Measurements from ENCODE around the gene ABL1. TPM values are rescaled to one million over a fixed set of nuclear protein-coding genes. Genes with fewer than 3 reads are reported as not detected.

Gene ABL1
- total RNA-seq, 1 experiment from 2014 or later, result 83.6 TPM

DNA sequence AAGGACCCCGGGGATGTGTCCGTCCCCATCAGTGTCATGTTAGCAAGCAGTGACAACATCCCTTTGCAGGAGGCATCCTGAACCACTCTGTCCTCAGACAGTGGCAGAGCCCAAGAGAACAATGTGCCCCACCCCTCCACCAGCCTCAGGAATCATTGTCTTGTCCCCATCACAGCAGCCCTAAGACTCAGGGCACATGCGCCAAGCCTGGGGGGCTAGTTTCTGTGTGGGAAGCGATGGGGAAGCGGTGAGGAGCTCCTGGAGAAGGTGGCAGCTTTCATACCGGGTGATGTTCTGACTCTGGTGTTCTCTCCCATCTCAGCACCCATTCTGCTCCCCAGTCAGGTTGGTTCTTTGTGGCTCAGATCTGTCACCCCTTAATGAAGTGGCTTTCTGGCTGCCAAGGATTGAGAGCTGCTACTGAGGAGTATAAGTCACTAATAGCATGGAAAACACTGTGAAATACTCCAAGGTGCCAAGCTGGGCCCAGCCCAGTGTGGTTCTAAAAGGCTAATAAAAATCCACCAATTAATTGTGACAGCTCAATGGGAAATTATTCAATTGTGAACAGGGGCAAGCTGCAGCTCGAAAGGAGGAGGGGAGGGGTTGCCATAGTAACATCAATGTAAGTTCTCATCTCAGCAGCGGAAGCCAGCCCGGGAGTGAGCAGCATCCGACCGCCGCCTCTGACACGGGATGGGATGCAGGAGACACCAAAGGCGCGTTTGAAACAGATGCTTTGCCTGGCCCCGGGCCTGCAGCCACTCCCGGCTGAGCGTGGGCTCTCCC is 56.8 kb downstream of the ABL1 start:
- no peak for DNase-seq
- Mint-ChIP-seq H3K9me3 (no peaks in the 10 kb centered on the region; a peak in 1 of 5 replicates), H3K4me3 (no peak overlapping the region), H3K36me3 (ENCODE audit: insufficient read depth in 1 of 3, low read depth in 3 of 3) (peaks cover 7 to 42% (median 18%) of the 10 kb centered on the region in 3 experiments), H3K27ac (peak overlapping the region in 1 of 3 experiments; percentile 49; a peak in 1 of 7 replicates), H3K4me1 (peaks cover 2 to 9% of the 10 kb centered on the region in 2 experiments; a peak in 1 of 4 replicates), H3K27me3 (ENCODE audit: low read depth) (no peaks in the 10 kb centered on the region; the same call in 1 of the 2 replicates)
- Histone ChIP-seq H3K4ac (ENCODE audit: low read depth, low read length) (no peak overlapping the region), H3K18ac (ENCODE audit: insufficient read length, low read depth, low read length) (no peak overlapping the region), H3T11ph (ENCODE audit: low read length) (no peak overlapping the region), H3K23me2 (ENCODE audit: insufficient read length, low read depth, low read length, poor library complexity, severe bottlenecking) (no peaks in the 10 kb centered on the region), H3K23ac (ENCODE audit: insufficient read length, low read depth, low read length) (no peak overlapping the region), H2AK5ac (ENCODE audit: insufficient read length, low read length) (no peak overlapping the region), H3K14ac (ENCODE audit: insufficient read depth, low read length) (no peak overlapping the region), H3K4me2 (ENCODE audit: insufficient read depth, insufficient read length, low read length) (no peak overlapping the region), H3K79me2 (ENCODE audit: insufficient read depth, low read length) (no peaks in the 10 kb centered on the region), H2BK15ac (ENCODE audit: low read depth, low read length) (no peak overlapping the region), H4K8ac (replicated peaks; ENCODE audit: insufficient read length, low read depth, low read length) (no peak overlapping the region), H3K79me1 (ENCODE audit: insufficient read depth, low read depth, low read length, poor library complexity, severe bottlenecking) (no peaks in the 10 kb centered on the region), H3K4me1 (ENCODE audit: insufficient read depth, low read length) (no peaks in the 10 kb centered on the region), H2AFZ (ENCODE audit: low read length) (no peak overlapping the region), H4K20me1 (ENCODE audit: control insufficient read depth, insufficient read depth, insufficient read length) (no peaks in the 10 kb centered on the region), H3K9me3 (ENCODE audit: control insufficient read depth, low read depth, low read length) (no peaks in the 10 kb centered on the region), H2BK12ac (ENCODE audit: insufficient read length, low read depth, low read length) (no peak overlapping the region), H2BK120ac (ENCODE audit: low read depth, low read length, poor library complexity, severe bottlenecking) (no peak overlapping the region), H2BK20ac (ENCODE audit: low read depth, low read length, poor library complexity, severe bottlenecking) (no peak overlapping the region), H3K56ac (ENCODE audit: insufficient read length, low read depth, low read length) (no peak overlapping the region), H3K27ac (ENCODE audit: insufficient read length, low read depth, low read length) (no peak overlapping the region), H4K91ac (ENCODE audit: insufficient read length, low read depth, low read length) (no peak overlapping the region), H3K9ac (ENCODE audit: extremely low read depth, insufficient read length, low read length) (no peak overlapping the region), H3K27me3 (ENCODE audit: insufficient read depth, low read length) (no peaks in the 10 kb centered on the region), H4K5ac (ENCODE audit: insufficient read length, low read depth, low read length) (no peak overlapping the region), H2BK5ac (ENCODE audit: insufficient read length, low read length) (no peak overlapping the region)
- TF ChIP-seq CTCF (conservative IDR thresholded peaks at IDR 0.05), result no peak
- WGBS (ENCODE audit: extremely low coverage, insufficient read length, low lambda C conversion rate), result no CpG with 5 or more reads among the region's 18 CpGs
